DND-41 (cell line): ENCODE data around the gene SESTD1.
A peak's percentile ranks its signal among the peaks of the same experiment; 100 is the strongest.
"Not testable (repeated sequence)": the region's sequence is repeated elsewhere in the genome, so short reads cannot be mapped to it uniquely, and the experiment has no call there.

Experiments
- ATAC-seq: fragments of 200-7000 bp; cut with Tn5 transposase; 3 replicates; pipeline ENCODE4 v1.9.1; 2021; ENCODE audit warnings: low read depth; ENCODE audit not compliant: insufficient read depth
- DNase-seq: peaks from one replicate; pipeline ENCODE4 v3.0.0-alpha.2; 2020
- H2AFZ ChIP-seq: 2 replicates; pipeline ENCODE4 v1.6.0; 2012; ENCODE audit warnings: low read depth, low read length
- H3K27ac ChIP-seq: 2 replicates; pipeline ENCODE4 v1.5.1; 2012; ENCODE audit warnings: low read length, inconsistent platforms
- H3K27me3 ChIP-seq: fragments of 200-600 bp; sonication (generic); 2 replicates; pipeline ENCODE4 v1.6.0; 2012; ENCODE audit warnings: low read length, mild to moderate bottlenecking, inconsistent platforms; ENCODE audit not compliant: insufficient read depth, poor library complexity
- H3K36me3 ChIP-seq: 2 replicates; pipeline ENCODE4 v1.5.1; 2012; ENCODE audit warnings: low read length, inconsistent platforms; ENCODE audit not compliant: insufficient read depth
- H3K4me1 ChIP-seq: 2 replicates; pipeline ENCODE4 v1.5.1; 2012; ENCODE audit warnings: mild to moderate bottlenecking, low read length; ENCODE audit not compliant: insufficient read depth
- H3K4me2 ChIP-seq: 2 replicates; pipeline ENCODE4 v1.6.0; 2012; ENCODE audit warnings: mild to moderate bottlenecking, moderate library complexity, low read length, inconsistent platforms; ENCODE audit not compliant: insufficient read depth
- H3K4me3 ChIP-seq, 2 experiments: fragments of 200-600 bp in 1 of 2; shearing (Covaris generic) in 1 of 2; 2 replicates each; pipeline ENCODE4 v1.5.1; 2012 to 2016; ENCODE audit warnings: inconsistent platforms in 2 of 2, low read length in 2 of 2, mild to moderate bottlenecking in 2 of 2, low read depth in 1 of 2, moderate library complexity in 1 of 2
- H3K79me2 ChIP-seq: 2 replicates; pipeline ENCODE4 v1.6.0; 2012; ENCODE audit warnings: low read length, inconsistent platforms; ENCODE audit not compliant: insufficient read depth
- H3K9ac ChIP-seq: 2 replicates; pipeline ENCODE4 v1.6.0; 2012; ENCODE audit warnings: low read depth, mild to moderate bottlenecking, inconsistent platforms, low read length, moderate library complexity
- H3K9me3 ChIP-seq: 2 replicates; pipeline ENCODE4 v1.5.1; 2012; ENCODE audit warnings: low read length, moderate library complexity, mild to moderate bottlenecking, inconsistent platforms; ENCODE audit not compliant: insufficient read depth, severe bottlenecking
- H4K20me1 ChIP-seq: 2 replicates; pipeline ENCODE4 v1.6.0; 2012; ENCODE audit warnings: low read length; ENCODE audit not compliant: insufficient read depth
- CTCF ChIP-seq: IDR thresholded peaks from 2 replicates; pipeline ENCODE4 v1.5.1; 2012; ENCODE audit warnings: borderline replicate concordance, low read length, moderate library complexity, mild to moderate bottlenecking; ENCODE audit not compliant: poor library complexity, severe bottlenecking; ENCODE audit errors: extremely low read depth
- EZH2 ChIP-seq: IDR thresholded peaks from 3 replicates; pipeline ENCODE4 v1.6.1; 2012; ENCODE audit warnings: borderline replicate concordance, low read depth, mild to moderate bottlenecking, moderate library complexity, low read length, inconsistent platforms; ENCODE audit not compliant: severe bottlenecking

SESTD1 gene

GRCh38 chr2:179218848-179219594 is 45.6 kb downstream of the SESTD1 start:
- ATAC-seq = peak; percentile 95

GRCh38 chr2:179214671-179215070 is 50.0 kb downstream of the SESTD1 start:
- not testable (repeated sequence) for H3K9ac ChIP-seq, H4K20me1 ChIP-seq, H2AFZ ChIP-seq, DNase-seq, H3K4me3 ChIP-seq, H3K4me2 ChIP-seq, H3K27ac ChIP-seq, ATAC-seq, H3K9me3 ChIP-seq, H3K4me1 ChIP-seq, H3K27me3 ChIP-seq, H3K36me3 ChIP-seq
- H3K79me2 ChIP-seq = peaks cover 23% of the 10 kb centered on the region

More at GRCh38 chr2:179218848-179219594, 45.6 kb downstream of the SESTD1 start:
- Histone ChIP-seq H3K9ac (no peak overlapping the region), H2AFZ (no peak overlapping the region), H4K20me1 (peaks cover 4% of the 10 kb centered on the region; the same call in 1 of the 2 replicates), H3K79me2 (peaks cover 3% of the 10 kb centered on the region), H3K27me3 (no peaks in the 10 kb centered on the region), H3K9me3 (no peaks in the 10 kb centered on the region), H3K36me3 (no peaks in the 10 kb centered on the region), H3K4me1 (no peaks in the 10 kb centered on the region), H3K4me2 (no peak overlapping the region), H3K4me3 (no peak overlapping the region), H3K27ac (no peak overlapping the region)
- TF ChIP-seq CTCF (peak; percentile 92), EZH2 (no peak)
- peak; percentile 68 for DNase-seq

- Histone ChIP-seq H3K36me3 (0 out of 2 replicates have a peak, but pooled peaks cover 3% of the 10 kb centered on the region), H3K27ac (no peak overlapping the region), H3K27me3 (no peaks in the 10 kb centered on the region), H3K79me2 (peaks cover 45% of the 10 kb centered on the region), H3K9ac (no peak overlapping the region), H4K20me1 (peaks cover 4% of the 10 kb centered on the region; the same call in 1 of the 2 replicates), H2AFZ (no peak overlapping the region), H3K4me2 (no peak overlapping the region), H3K4me1 (no peaks in the 10 kb centered on the region), H3K4me3 (no peak overlapping the region), H3K9me3 (peaks cover 36% of the 10 kb centered on the region)
- TF ChIP-seq CTCF (no peak), EZH2 (no peak)
- ATAC-seq = no peak
- DNase-seq = no peak
These were observed 53.3 kb downstream of the SESTD1 start for GRCh38 chr2:179211355-179211754.

GRCh38 chr2:179208277-179208676 is 56.4 kb downstream of the SESTD1 start:
- H3K27me3 ChIP-seq, ATAC-seq, H3K36me3 ChIP-seq, H3K4me3 ChIP-seq, H3K4me2 ChIP-seq, H3K27ac ChIP-seq, H4K20me1 ChIP-seq, H3K9ac ChIP-seq, H2AFZ ChIP-seq, DNase-seq, H3K4me1 ChIP-seq: not testable (repeated sequence)
- Histone ChIP-seq H3K79me2 (peaks cover 55% of the 10 kb centered on the region), H3K9me3 (peaks cover 55% of the 10 kb centered on the region)
